Mesendoderm (in vitro differentiated cells): Measurements from ENCODE around the gene MACC1.

Source experiments
- DNase-seq: peaks from one replicate; pipeline ENCODE4 v3.0.0; 2013
- H2AK5ac ChIP-seq: 2 replicates; pipeline ENCODE4 v1.6.1; 2013; ENCODE audit warnings: low read length, inconsistent platforms
- H2BK120ac ChIP-seq: 2 replicates; pipeline ENCODE4 v1.6.1; 2013; ENCODE audit warnings: low read depth, mild to moderate bottlenecking, low read length, moderate library complexity, mixed read lengths
- H2BK15ac ChIP-seq: replicated peaks from 2 replicates; pipeline ENCODE4 v1.6.1; 2013; ENCODE audit warnings: low read depth, mild to moderate bottlenecking, moderate library complexity
- H2BK5ac ChIP-seq: 2 replicates; pipeline ENCODE4 v1.6.1; 2013; ENCODE audit warnings: low read length, inconsistent platforms
- H3K18ac ChIP-seq: 2 replicates; pipeline ENCODE4 v1.6.1; 2013; ENCODE audit warnings: mild to moderate bottlenecking, low read length, mixed read lengths
- H3K23ac ChIP-seq: one replicate; pipeline ENCODE4 v1.6.1; 2013; ENCODE audit warnings: low read length
- H3K27ac ChIP-seq: 2 replicates; pipeline ENCODE4 v1.5.1; 2013; ENCODE audit warnings: low read depth, mild to moderate bottlenecking, inconsistent platforms, low read length, moderate library complexity
- H3K27me3 ChIP-seq: 2 replicates; pipeline ENCODE4 v1.6.1; 2013; ENCODE audit warnings: low read length, control low read depth, mild to moderate bottlenecking, inconsistent platforms; ENCODE audit not compliant: insufficient read depth, poor library complexity
- H3K36me3 ChIP-seq: 2 replicates; pipeline ENCODE4 v1.6.1; 2013; ENCODE audit warnings: low read length, inconsistent platforms; ENCODE audit not compliant: control insufficient read depth, insufficient read depth
- H3K4ac ChIP-seq: one replicate; pipeline ENCODE4 v1.6.1; 2013; ENCODE audit warnings: low read depth, mild to moderate bottlenecking, low read length, moderate library complexity
- H3K4me1 ChIP-seq: 2 replicates; pipeline ENCODE4 v1.6.1; 2013; ENCODE audit warnings: low read depth, low read length, inconsistent platforms; ENCODE audit not compliant: control insufficient read depth
- H3K4me2 ChIP-seq: 2 replicates; pipeline ENCODE4 v1.6.1; 2013; ENCODE audit warnings: low read length
- H3K4me3 ChIP-seq: 2 replicates; pipeline ENCODE4 v1.5.1; 2013; ENCODE audit warnings: mild to moderate bottlenecking, low read length
- H3K56ac ChIP-seq: one replicate; pipeline ENCODE4 v1.6.1; 2013; ENCODE audit warnings: low read length
- H3K79me1 ChIP-seq: 2 replicates; pipeline ENCODE4 v1.6.1; 2013; ENCODE audit warnings: low read length, inconsistent platforms
- H3K79me2 ChIP-seq: 2 replicates; pipeline ENCODE4 v1.6.1; 2013; ENCODE audit warnings: mild to moderate bottlenecking, low read length; ENCODE audit not compliant: control insufficient read depth, insufficient read depth
- H3K9ac ChIP-seq: 2 replicates; pipeline ENCODE4 v1.6.1; 2013; ENCODE audit warnings: low read length, inconsistent platforms
- H4K5ac ChIP-seq: one replicate; pipeline ENCODE4 v1.6.1; 2013; ENCODE audit warnings: low read length
- H4K8ac ChIP-seq: one replicate; pipeline ENCODE4 v1.6.1; 2013; ENCODE audit warnings: low read depth, mild to moderate bottlenecking, control low read depth, low read length, moderate library complexity
- WGBS: extraction: QIAGEN DNeasy Blood & Tissue Kit; methylation state at CpG from one replicate; pipeline ENCODE4 v1.1.7; 2013; ENCODE audit warnings: low lambda C conversion rate, missing lambda C conversion rate; ENCODE audit not compliant: insufficient coverage; ENCODE audit errors: extremely low coverage; 5-methylcytosine and 5-hydroxymethylcytosine counted together

The MACC1 gene

DNA sequence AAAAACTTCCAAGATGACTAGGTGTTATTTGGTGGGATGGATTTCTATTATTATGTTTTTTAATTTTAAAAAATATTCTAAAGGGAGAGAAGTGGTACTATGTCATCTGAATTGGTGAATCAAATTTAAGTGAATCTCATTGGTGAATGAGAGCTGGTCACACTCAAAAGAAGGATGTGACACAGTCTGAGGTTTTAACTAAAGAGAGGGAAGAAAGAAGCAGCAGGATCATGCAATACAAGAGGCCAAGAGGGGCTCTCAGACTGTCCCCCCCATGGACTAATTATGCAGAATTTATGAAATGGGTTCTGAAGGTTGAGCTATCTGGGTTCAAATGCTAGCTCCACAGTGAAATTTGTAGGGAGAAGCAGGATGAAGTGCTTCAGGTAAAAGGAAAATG is 16.2 kb downstream of the MACC1 start:
- no peak overlapping the region for H2BK5ac ChIP-seq
- no peak overlapping the region for H4K8ac ChIP-seq
- H3K4me1 ChIP-seq: no peaks in the 10 kb centered on the region
- H3K9ac ChIP-seq: no peak overlapping the region
- H3K4ac ChIP-seq: no peak overlapping the region
- H3K27ac ChIP-seq: no peak overlapping the region
- no peak for DNase-seq
- no peak overlapping the region for H2BK15ac ChIP-seq
- no peaks in the 10 kb centered on the region for H3K79me2 ChIP-seq
- H3K4me3 ChIP-seq: no peak overlapping the region
- no peaks in the 10 kb centered on the region for H3K79me1 ChIP-seq
- no peak overlapping the region for H3K4me2 ChIP-seq
- H3K56ac ChIP-seq: peak overlapping the region; percentile 32
- no peak overlapping the region for H2BK120ac ChIP-seq
- no peaks in the 10 kb centered on the region for H3K27me3 ChIP-seq
- no peak overlapping the region for H3K18ac ChIP-seq
- no peak overlapping the region for H4K5ac ChIP-seq
- H2AK5ac ChIP-seq: no peak overlapping the region
- peak overlapping the region; percentile 18 for H3K23ac ChIP-seq
- no peaks in the 10 kb centered on the region for H3K36me3 ChIP-seq

DNA sequence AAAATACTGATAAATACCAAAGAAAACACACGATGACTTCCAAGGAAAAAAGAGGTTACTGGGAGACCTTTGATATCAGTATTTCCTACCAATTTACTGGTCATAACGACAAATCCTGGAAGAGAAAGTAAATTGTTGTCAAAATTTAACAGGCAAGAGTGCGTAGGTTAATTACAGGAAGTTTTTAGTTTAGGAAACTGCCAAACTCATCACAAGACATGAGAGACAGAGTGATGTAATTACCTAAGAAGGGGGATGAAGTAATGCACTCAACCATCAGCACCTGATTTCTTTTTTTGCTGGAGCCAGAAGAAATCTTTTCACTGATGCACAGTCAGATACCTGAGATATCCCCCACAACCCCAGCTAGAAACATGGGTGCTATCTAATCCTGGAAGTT is 16.8 kb downstream of the MACC1 start:
- DNase-seq: no peak
- Histone ChIP-seq H2BK120ac (no peak overlapping the region), H3K27ac (no peak overlapping the region), H3K79me1 (no peaks in the 10 kb centered on the region), H3K4me1 (no peaks in the 10 kb centered on the region), H3K4ac (no peak overlapping the region), H3K36me3 (no peaks in the 10 kb centered on the region), H3K9ac (no peak overlapping the region), H3K56ac (no peak overlapping the region), H3K18ac (no peak overlapping the region), H2AK5ac (no peak overlapping the region), H3K4me2 (no peak overlapping the region), H3K79me2 (no peaks in the 10 kb centered on the region), H3K27me3 (no peaks in the 10 kb centered on the region), H3K4me3 (no peak overlapping the region), H3K23ac (no peak overlapping the region), H4K5ac (no peak overlapping the region), H4K8ac (no peak overlapping the region), H2BK15ac (no peak overlapping the region), H2BK5ac (no peak overlapping the region)
- no CpG with 5 or more reads among the region's 3 CpGs for WGBS

DNA sequence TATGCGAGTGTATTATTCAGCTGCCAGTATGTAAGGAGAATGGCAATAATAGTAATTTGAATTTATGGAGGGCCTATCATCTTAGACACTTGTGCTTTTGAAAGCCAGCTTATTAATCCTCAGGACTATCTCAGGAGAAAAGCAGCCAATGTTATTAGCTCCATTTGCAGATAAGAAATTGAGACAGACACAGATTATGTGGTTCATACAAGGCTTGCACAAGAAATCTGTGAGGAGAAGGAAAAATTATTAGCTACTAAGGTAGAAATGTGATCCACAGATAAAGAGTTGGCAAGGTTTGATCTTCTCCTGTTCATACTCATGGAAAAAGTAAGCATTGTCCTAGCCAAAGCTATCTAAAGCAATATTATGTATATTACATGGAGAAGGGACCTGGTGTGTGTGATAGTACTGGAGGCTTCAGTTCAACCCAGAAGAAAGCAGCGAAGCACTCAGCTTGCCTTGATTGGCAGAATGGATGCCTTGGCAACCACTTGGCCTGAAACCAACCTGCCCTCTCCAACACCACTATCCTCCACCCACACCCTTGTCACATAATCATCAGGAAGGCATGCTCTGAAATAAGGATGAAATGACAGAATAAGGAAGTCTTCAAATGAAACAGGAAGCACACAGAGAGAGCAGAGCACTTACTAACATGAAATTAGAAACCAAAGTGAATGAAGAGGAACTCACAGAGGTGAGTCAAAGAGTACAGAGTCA is 18.0 kb downstream of the MACC1 start:
- no peak overlapping the region for H2BK5ac ChIP-seq
- no peak overlapping the region for H2AK5ac ChIP-seq
- H3K36me3 ChIP-seq: no peaks in the 10 kb centered on the region
- H3K4me2 ChIP-seq: no peak overlapping the region
- no peak overlapping the region for H4K5ac ChIP-seq
- H3K79me2 ChIP-seq: no peaks in the 10 kb centered on the region
- no peaks in the 10 kb centered on the region for H3K79me1 ChIP-seq
- H2BK15ac ChIP-seq: no peak overlapping the region
- 100% methylated on average over 1 of the region's 2 CpGs for WGBS
- H3K9ac ChIP-seq: no peak overlapping the region
- peak; percentile 54 for DNase-seq
- H3K4ac ChIP-seq: no peak overlapping the region
- no peaks in the 10 kb centered on the region for H3K4me1 ChIP-seq
- no peaks in the 10 kb centered on the region for H3K27me3 ChIP-seq
- H4K8ac ChIP-seq: no peak overlapping the region
- H3K18ac ChIP-seq: no peak overlapping the region
- H3K56ac ChIP-seq: no peak overlapping the region
- H2BK120ac ChIP-seq: no peak overlapping the region
- no peak overlapping the region for H3K23ac ChIP-seq
- no peak overlapping the region for H3K27ac ChIP-seq
- no peak overlapping the region for H3K4me3 ChIP-seq

DNA sequence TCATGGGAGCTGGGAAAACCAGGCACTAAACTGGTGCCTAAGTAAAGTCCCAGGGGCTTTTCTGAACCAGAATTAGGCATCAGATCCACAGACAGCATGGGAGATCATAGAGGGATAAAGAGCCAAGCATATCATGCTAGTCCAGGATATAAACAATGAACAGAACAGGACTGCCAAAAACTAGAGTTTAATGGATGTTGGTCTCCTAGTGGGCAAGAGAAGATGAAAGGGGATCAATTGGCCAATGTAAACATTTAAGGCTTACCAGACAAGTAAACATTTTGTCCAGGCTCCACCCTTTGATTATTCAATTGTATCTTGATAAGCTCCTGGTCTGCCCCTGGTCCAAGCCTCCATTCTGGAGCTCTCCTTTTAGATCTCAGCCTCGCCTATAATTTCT is 18.9 kb downstream of the MACC1 start:
- no peak for DNase-seq
- H3K4ac ChIP-seq: no peak overlapping the region
- no peaks in the 10 kb centered on the region for H3K4me1 ChIP-seq
- H3K79me2 ChIP-seq: no peaks in the 10 kb centered on the region
- H3K56ac ChIP-seq: no peak overlapping the region
- H3K27ac ChIP-seq: no peak overlapping the region
- H2BK15ac ChIP-seq: no peak overlapping the region
- H2AK5ac ChIP-seq: no peak overlapping the region
- no peak overlapping the region for H4K8ac ChIP-seq
- H3K4me3 ChIP-seq: no peak overlapping the region
- no peaks in the 10 kb centered on the region for H3K27me3 ChIP-seq
- no peak overlapping the region for H3K23ac ChIP-seq
- peak overlapping the region; percentile 75 for H3K18ac ChIP-seq
- H3K79me1 ChIP-seq: no peaks in the 10 kb centered on the region
- no peak overlapping the region for H4K5ac ChIP-seq
- no peaks in the 10 kb centered on the region for H3K36me3 ChIP-seq
- H3K9ac ChIP-seq: no peak overlapping the region
- no CpG with 5 or more reads among the region's 1 CpG for WGBS
- no peak overlapping the region for H3K4me2 ChIP-seq
- H2BK120ac ChIP-seq: no peak overlapping the region
- no peak overlapping the region for H2BK5ac ChIP-seq

DNA sequence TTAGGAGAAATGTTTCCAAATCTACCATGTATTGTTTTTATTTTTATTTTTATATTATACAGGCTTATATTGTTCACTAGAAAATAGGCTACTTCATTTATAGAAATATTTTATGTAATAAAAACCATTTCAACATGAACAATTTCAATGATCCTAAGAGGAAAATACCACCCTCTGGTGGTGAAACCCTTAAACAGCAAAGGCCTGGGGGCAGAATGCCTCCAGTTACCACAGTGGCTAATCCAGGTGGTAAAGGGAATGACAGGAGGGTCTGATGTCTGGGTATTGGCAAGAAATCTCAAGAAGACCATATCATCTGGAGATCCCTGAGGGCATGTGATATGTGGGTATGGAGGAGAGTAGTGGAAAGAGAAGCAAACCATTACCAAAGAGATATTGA is 19.3 kb downstream of the MACC1 start:
- Histone ChIP-seq H3K9ac (no peak overlapping the region), H2BK15ac (no peak overlapping the region), H3K27ac (no peak overlapping the region), H3K4me3 (no peak overlapping the region), H3K4ac (no peak overlapping the region), H2AK5ac (no peak overlapping the region), H3K4me2 (no peak overlapping the region), H3K79me1 (no peaks in the 10 kb centered on the region), H4K5ac (no peak overlapping the region), H3K56ac (no peak overlapping the region), H3K4me1 (no peaks in the 10 kb centered on the region), H3K27me3 (no peaks in the 10 kb centered on the region), H3K79me2 (no peaks in the 10 kb centered on the region), H3K23ac (no peak overlapping the region), H4K8ac (no peak overlapping the region), H3K36me3 (no peaks in the 10 kb centered on the region), H2BK120ac (no peak overlapping the region), H3K18ac (peak overlapping the region; percentile 75), H2BK5ac (no peak overlapping the region)
- DNase-seq: peak; percentile 46

DNA sequence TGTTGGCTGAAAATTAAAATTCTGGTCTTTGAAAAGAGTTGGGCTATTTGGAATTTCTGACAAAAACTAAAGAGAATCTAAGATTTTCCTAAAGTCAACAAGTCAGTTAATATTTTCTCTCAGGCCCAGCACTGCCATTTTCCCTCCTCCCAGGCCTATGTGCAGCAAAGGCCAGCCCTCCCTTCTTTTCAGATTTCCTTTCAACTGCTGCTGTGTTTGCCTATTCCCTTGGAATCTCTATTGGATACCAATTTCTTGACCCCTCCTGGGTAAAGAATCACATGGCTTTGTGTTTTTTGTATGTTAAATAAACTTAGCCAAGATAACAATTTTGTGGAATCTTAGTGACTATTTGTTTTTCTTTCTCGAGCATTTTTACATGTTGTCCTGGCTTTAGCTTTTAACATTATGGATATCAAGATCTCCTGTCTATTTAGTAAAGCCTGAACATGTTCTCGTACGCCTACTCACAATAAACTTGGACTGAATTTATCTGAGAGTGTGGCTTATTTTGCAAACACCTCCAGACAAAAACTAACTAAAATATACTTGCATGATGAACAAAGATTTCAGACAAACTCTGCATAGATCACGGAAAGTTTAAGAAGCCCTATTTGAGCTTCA is 19.9 kb downstream of the MACC1 start:
- no peaks in the 10 kb centered on the region for H3K4me1 ChIP-seq
- no peak overlapping the region for H3K56ac ChIP-seq
- no peak overlapping the region for H3K9ac ChIP-seq
- H4K8ac ChIP-seq: no peak overlapping the region
- no peak overlapping the region for H2AK5ac ChIP-seq
- no peaks in the 10 kb centered on the region for H3K79me2 ChIP-seq
- H3K4ac ChIP-seq: no peak overlapping the region
- H3K27me3 ChIP-seq: no peaks in the 10 kb centered on the region
- H3K18ac ChIP-seq: no peak overlapping the region
- no peak overlapping the region for H4K5ac ChIP-seq
- WGBS: no CpG with 5 or more reads among the region's 4 CpGs
- H3K79me1 ChIP-seq: no peaks in the 10 kb centered on the region
- no peak overlapping the region for H2BK5ac ChIP-seq
- H3K27ac ChIP-seq: no peak overlapping the region
- no peak overlapping the region for H2BK120ac ChIP-seq
- no peaks in the 10 kb centered on the region for H3K36me3 ChIP-seq
- peak; percentile 40 for DNase-seq
- no peak overlapping the region for H2BK15ac ChIP-seq
- no peak overlapping the region for H3K4me2 ChIP-seq
- no peak overlapping the region for H3K4me3 ChIP-seq
- no peak overlapping the region for H3K23ac ChIP-seq
